Testis (tissue), 2 donors: ENCODE results near the gene TRIM14.

Experiments
- CTCF ChIP-seq, 3 experiments: fragments of 450-650 bp in 2 of 3; fragments of 200-600 bp in 1 of 3; sonication (generic) in 1 of 3; IDR thresholded peaks; one replicate each; pipeline ENCODE4 v1.5.1; 2016 to 2019; ENCODE audit warnings: antibody characterized with exemption in 3 of 3, mild to moderate bottlenecking in 2 of 3, moderate library complexity in 1 of 3
- POLR2A ChIP-seq: fragments of 450-650 bp; IDR thresholded peaks from one replicate; pipeline ENCODE4 v1.6.1; 2017; ENCODE audit warnings: antibody characterized with exemption, mild to moderate bottlenecking, moderate library complexity

GRCh38 chr9:98021306-98022040 lies 97.5 kb downstream of the TRIM14 start:
- TF ChIP-seq CTCF (IDR thresholded peaks at IDR 0.05), result no peak
- no peak for TF ChIP-seq POLR2A
